MCF 10A (cell line): ENCODE results near the gene RPS6KC1. TPM values are rescaled to one million over a fixed set of nuclear protein-coding genes. Genes with fewer than 3 reads are reported as not detected.

ENCODE experiments used
- BruUV-seq: library from RNA; stranded (reverse); fragments of 400-500 nt; replicated peaks from 2 replicates; lab custom pipeline; 2021; lab: Mats Ljungman, UMichigan
- CTCF ChIA-PET: fragments of 300-600 bp; sonication (Branson Sonifier 250); formaldehyde crosslinking; extraction: SDS; loops from one replicate; lab custom pipeline; 2021; ENCODE audit warnings: antibody characterized with exemption, inconsistent platforms; lab: Yijun Ruan, JAX
- POLR2A ChIA-PET: fragments of 300-600, 350-650 bp; sonication (Branson Sonifier 250); formaldehyde crosslinking; extraction: SDS; loops from one replicate; lab custom pipeline; 2020; ENCODE audit warnings: antibody characterized with exemption, inconsistent platforms; lab: Yijun Ruan, JAX
- DNase-seq: peaks from one replicate; pipeline ENCODE4 v3.0.0-alpha.2; 2018; ENCODE audit not compliant: unreplicated experiment
- H3K27ac Mint-ChIP-seq: one replicate; pipeline ENCODE4 v1.8.0; 2022; ENCODE audit warnings: mild to moderate bottlenecking, low read depth, mixed read lengths; ENCODE audit not compliant: unreplicated experiment
- H3K27me3 Mint-ChIP-seq: one replicate; pipeline ENCODE4 v1.8.0; 2022; ENCODE audit warnings: mixed read lengths; ENCODE audit not compliant: insufficient read depth, unreplicated experiment
- H3K36me3 Mint-ChIP-seq: one replicate; pipeline ENCODE4 v1.8.0; 2022; ENCODE audit warnings: mild to moderate bottlenecking, moderate library complexity, mixed read lengths; ENCODE audit not compliant: insufficient read depth, unreplicated experiment
- H3K4me1 Mint-ChIP-seq: one replicate; pipeline ENCODE4 v1.8.0; 2022; ENCODE audit warnings: mixed read lengths; ENCODE audit not compliant: insufficient read depth, unreplicated experiment
- H3K4me3 Mint-ChIP-seq: one replicate; pipeline ENCODE4 v1.8.0; 2022; ENCODE audit warnings: mild to moderate bottlenecking, moderate library complexity, mixed read lengths; ENCODE audit not compliant: unreplicated experiment
- H3K9me3 Mint-ChIP-seq: one replicate; pipeline ENCODE4 v1.8.0; 2022; ENCODE audit warnings: mixed read lengths; ENCODE audit not compliant: unreplicated experiment
- intact Hi-C: fragments of 100-400 bp; cut with micrococcal nuclease; formaldehyde crosslinking; loops from 2 replicates; pipeline ENCODE4 v1.14.1; 2022
- total RNA-seq: library from RNA; stranded (reverse); gene quantifications from 2 replicates; pipeline ENCODE4 v1.2.3, GENCODE V29; 2022
- TF ChIP-seq, protein P1 (sequence below): fragments of 200-600 bp; IDR thresholded peaks from one replicate; pipeline ENCODE4 v1.8.0; 2022; ENCODE audit warnings: antibody characterized with exemption, mild to moderate bottlenecking; ENCODE audit not compliant: unreplicated experiment

The RPS6KC1 gene
- total RNA-seq, 1 experiment from 2014 or later = 24.5 TPM

DNA sequence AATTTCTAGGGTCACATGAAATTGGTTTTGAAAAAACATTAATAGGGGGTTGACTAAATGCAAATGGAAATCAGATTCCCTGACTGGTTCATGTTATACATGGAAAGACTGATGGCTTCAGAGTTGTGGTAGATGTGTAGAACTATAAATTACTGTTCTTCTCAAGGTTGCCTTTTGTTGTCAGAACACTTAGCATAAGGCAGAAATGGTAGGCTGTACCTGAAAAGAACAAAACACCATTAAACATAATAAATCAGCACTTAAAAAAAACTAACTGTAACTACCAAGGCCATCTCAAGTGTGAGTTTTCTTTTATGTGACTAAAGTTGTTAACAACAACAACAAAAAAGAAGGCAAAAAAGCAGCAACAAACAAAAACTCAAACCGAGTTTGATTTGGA, 111.8 kb downstream of the RPS6KC1 start:
- H3K9me3 Mint-ChIP-seq = no peaks in the 10 kb centered on the region
- POLR2A ChIA-PET = no interaction called here
- TF ChIP-seq, protein P1, sequence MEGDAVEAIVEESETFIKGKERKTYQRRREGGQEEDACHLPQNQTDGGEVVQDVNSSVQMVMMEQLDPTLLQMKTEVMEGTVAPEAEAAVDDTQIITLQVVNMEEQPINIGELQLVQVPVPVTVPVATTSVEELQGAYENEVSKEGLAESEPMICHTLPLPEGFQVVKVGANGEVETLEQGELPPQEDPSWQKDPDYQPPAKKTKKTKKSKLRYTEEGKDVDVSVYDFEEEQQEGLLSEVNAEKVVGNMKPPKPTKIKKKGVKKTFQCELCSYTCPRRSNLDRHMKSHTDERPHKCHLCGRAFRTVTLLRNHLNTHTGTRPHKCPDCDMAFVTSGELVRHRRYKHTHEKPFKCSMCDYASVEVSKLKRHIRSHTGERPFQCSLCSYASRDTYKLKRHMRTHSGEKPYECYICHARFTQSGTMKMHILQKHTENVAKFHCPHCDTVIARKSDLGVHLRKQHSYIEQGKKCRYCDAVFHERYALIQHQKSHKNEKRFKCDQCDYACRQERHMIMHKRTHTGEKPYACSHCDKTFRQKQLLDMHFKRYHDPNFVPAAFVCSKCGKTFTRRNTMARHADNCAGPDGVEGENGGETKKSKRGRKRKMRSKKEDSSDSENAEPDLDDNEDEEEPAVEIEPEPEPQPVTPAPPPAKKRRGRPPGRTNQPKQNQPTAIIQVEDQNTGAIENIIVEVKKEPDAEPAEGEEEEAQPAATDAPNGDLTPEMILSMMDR = no peak
- intact Hi-C loops = no loop called here
- CTCF ChIA-PET = no interaction called here
- no peak for DNase-seq
- H3K36me3 Mint-ChIP-seq = no peaks in the 10 kb centered on the region
- no TSS peak for BruUV-seq
- no peak overlapping the region for H3K4me3 Mint-ChIP-seq
- peaks cover 11% of the 10 kb centered on the region for H3K4me1 Mint-ChIP-seq
- no peaks in the 10 kb centered on the region for H3K27me3 Mint-ChIP-seq
- no peak overlapping the region for H3K27ac Mint-ChIP-seq

DNA sequence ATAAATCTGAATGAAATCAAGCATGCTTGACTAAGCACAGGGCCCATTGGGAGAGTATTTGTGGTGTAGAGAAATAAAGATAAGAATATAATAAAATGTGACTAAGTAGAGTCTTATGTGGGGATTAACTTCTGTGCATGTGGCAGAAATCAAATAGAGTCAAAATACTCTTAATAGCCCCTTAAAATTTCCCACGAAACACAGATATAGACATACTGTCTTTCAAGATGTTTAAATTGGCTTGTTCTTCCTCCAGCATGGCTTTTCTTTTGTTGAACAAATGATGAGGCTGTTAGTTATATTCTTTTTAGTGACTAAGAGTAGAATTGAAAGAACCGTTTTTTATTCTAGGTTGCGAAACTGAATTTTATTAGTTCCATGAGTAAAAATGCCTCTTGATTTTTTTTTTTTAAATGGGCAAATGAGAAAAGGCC, 112.3 kb downstream of the RPS6KC1 start:
- no TSS peak for BruUV-seq
- no peak overlapping the region for H3K4me3 Mint-ChIP-seq
- H3K27me3 Mint-ChIP-seq = no peaks in the 10 kb centered on the region
- POLR2A ChIA-PET = no interaction called here
- H3K36me3 Mint-ChIP-seq = no peaks in the 10 kb centered on the region
- intact Hi-C loops = no loop called here
- CTCF ChIA-PET = interaction anchor here (0.8 kb wide), 1 partner anchor 960 kb away, joined by 4 read pairs; no protein-coding TSS in a partner anchor
- TF ChIP-seq, protein P1 = no peak
- no peaks in the 10 kb centered on the region for H3K9me3 Mint-ChIP-seq
- no peak for DNase-seq
- H3K27ac Mint-ChIP-seq = no peak overlapping the region
- peaks cover 11% of the 10 kb centered on the region for H3K4me1 Mint-ChIP-seq

GRCh38 chr1:213164561-213164960, 113.5 kb downstream of the RPS6KC1 start:
- TF ChIP-seq, protein P1 = no peak
- CTCF ChIA-PET = interaction anchor here (0.6 to 2.0 kb wide), 3 partner anchors 9 to 1051 kb away, joined by 3 to 5 read pairs (median 4); no protein-coding TSS in a partner anchor
- POLR2A ChIA-PET = interaction anchor here (1.5 kb wide), 1 partner anchor 31 kb away, joined by 3 read pairs; no protein-coding TSS in a partner anchor
- H3K9me3 Mint-ChIP-seq = no peaks in the 10 kb centered on the region
- DNase-seq = no peak
- H3K27ac Mint-ChIP-seq = no peak overlapping the region
- H3K4me3 Mint-ChIP-seq = no peak overlapping the region
- H3K4me1 Mint-ChIP-seq = peaks cover 11% of the 10 kb centered on the region
- H3K36me3 Mint-ChIP-seq = no peaks in the 10 kb centered on the region
- BruUV-seq = no TSS peak
- H3K27me3 Mint-ChIP-seq = no peaks in the 10 kb centered on the region
- intact Hi-C loops = no loop called here

- Mint-ChIP-seq H3K9me3 (no peaks in the 10 kb centered on the region), H3K27me3 (no peaks in the 10 kb centered on the region), H3K27ac (no peak overlapping the region), H3K36me3 (no peaks in the 10 kb centered on the region), H3K4me1 (peaks cover 11% of the 10 kb centered on the region), H3K4me3 (no peak overlapping the region)
- CTCF ChIA-PET = interaction anchor here (0.6 to 1.6 kb wide), 8 partner anchors 9 to 1162 kb away, joined by 3 to 6 read pairs (median 3); no protein-coding TSS in a partner anchor
- BruUV-seq = no TSS peak
- TF ChIP-seq, protein P1 = no peak
- POLR2A ChIA-PET = interaction anchor here (0.8 kb wide), 1 partner anchor 155 kb away, joined by 4 read pairs; no protein-coding TSS in a partner anchor
- DNase-seq = no peak
- intact Hi-C loops = no loop called here
These were observed 115.8 kb downstream of the RPS6KC1 start for GRCh38 chr1:213166852-213167251.
